GM21786 (cell line): ENCODE results near the gene MYBPC3.

ENCODE experiments used
- ATAC-seq: cut with Tn5 transposase; IDR thresholded peaks from one replicate; pipeline ENCODE4 v1.9.1; 2021; ENCODE audit not compliant: unreplicated experiment

MYBPC3 gene

DNA sequence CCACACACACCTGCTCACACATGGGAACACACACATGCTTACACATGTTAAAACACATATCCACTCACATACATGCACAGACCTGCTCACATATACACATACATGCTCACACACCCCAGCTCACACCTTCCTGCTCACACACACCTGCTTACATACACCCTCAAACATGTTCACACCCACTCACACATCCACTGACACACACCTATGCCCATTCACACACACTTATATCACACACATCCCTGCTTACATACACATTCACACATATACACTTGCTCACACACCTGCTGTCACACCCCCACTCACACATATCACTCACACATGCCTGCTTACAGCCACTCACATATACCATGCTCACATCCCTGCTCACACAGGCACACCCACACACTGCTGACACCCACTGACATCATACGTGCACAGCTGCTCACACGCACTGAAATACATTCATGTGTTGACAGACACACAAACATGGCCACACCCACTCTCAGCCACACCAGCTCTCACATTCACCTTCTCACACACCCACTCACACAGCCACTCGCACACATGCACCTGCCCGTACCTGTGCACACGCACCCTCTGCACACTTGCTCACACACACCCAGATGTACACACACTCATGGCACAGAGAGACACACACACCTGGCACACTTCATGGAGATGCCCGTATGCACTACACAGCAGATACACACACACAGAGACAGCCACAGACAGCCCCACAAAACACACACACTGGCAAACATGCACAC is 5.7 kb upstream of the MYBPC3 start:
- ATAC-seq: no peak

DNA sequence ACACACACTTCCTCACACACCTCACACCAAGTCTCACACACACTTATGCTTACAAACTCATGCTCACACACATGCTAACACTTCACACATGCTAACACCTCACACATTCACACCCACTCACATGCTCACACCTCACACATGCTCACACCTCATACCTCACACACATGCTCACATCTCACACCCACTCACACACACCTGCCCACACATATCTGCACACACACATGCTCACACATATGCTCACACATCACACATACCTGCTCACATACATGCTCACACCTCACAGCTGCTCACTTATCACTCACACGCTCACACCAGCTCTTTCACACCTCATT is 4.5 kb upstream of the MYBPC3 start:
- no peak for ATAC-seq

GRCh38 chr11:47356129-47356997 is 3.9 kb upstream of the MYBPC3 start:
- no peak for ATAC-seq

DNA sequence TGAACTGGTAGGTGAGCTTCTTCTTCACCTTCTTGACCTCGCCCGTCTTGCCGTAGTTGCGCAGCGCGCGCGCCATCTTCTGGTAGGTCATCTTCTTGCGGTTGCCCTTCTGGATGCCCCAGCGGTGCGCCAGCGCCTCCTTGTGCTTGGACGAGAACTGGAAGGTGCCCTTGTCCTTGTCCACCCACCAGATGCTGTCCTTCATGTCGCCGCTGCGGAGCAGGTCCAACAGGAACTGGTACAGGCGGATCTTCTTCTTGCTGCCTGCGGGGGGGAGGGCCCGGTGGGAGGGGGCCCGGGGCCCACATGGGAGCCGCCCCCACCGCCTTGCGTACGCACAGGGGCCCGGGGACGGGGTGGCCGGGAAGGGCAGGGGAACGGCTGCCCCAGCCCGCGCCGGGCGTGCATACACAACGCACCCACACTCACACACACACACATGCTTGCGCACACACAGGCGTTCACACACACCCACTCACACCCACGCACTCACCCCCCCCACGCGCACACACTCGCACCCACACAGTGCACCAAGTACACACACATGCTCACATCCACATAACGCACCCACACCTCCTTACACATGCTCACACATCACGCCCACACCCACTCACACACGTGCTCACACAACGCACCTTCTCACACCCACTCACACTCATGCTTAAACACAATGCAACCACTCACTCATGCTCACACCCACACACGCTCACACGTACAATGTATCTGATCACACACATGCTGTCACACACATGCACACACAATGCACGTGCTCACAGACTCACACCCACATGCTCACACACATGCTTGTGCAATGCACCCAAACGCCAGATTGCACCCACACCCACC is 3.0 kb upstream of the MYBPC3 start:
- no peak for ATAC-seq

DNA sequence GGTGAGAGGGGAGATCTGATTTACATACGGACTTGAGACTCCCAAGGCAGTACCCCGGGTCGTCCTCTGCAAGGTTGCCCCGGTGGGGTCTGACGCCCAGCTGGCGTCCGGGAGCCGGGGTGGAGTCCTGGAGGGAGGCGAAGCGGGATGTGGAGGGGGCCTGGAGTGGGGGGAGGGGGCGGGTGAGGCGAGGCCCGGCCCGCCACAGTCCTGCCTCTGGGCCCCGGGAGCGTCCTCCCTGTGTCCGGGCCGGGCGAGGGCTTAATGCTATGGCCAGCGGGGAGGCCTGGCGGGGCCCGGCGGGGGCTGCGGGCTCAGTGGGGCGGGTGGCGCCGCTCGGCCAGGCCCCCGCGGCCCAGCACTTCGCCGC is 2.4 kb upstream of the MYBPC3 start:
- ATAC-seq: no peak

DNA sequence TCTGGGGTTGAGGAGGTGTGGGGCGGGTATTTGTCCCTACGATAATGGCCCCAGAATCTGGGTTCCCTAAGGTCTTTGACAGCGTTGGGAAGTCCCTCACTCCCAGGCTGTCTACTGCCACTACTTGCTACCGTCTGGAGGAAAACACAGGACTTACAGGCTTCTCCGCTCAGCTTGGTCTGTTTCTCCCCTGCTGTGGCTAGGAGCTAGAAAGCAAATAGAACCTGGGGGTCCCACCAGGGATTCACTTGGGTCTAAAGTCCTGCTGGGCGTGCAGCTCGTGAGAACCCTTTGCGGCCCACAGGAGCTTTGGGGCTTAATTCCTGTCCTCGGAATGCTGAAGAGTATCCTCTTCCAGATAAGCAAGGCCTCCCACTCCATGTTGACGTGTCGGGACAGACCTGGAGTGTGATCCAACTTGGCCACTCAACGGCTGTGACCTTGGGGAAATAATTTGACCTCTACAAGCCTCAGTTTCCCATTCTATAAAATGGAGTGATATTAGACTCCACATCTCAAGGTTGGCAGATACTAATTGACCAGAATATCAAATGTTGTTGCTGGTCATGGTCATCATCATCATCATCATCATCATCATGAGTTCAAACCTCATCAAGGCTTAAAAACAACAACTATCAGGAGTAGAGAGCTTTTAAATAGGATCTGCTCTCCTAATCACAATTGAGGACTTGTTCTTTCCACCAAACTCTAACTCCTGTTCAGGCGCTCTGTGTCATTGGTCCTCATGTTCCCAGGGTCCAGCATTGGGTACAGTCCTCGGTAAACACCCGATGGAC is 1.7 kb upstream of the MYBPC3 start:
- no peak for ATAC-seq

DNA sequence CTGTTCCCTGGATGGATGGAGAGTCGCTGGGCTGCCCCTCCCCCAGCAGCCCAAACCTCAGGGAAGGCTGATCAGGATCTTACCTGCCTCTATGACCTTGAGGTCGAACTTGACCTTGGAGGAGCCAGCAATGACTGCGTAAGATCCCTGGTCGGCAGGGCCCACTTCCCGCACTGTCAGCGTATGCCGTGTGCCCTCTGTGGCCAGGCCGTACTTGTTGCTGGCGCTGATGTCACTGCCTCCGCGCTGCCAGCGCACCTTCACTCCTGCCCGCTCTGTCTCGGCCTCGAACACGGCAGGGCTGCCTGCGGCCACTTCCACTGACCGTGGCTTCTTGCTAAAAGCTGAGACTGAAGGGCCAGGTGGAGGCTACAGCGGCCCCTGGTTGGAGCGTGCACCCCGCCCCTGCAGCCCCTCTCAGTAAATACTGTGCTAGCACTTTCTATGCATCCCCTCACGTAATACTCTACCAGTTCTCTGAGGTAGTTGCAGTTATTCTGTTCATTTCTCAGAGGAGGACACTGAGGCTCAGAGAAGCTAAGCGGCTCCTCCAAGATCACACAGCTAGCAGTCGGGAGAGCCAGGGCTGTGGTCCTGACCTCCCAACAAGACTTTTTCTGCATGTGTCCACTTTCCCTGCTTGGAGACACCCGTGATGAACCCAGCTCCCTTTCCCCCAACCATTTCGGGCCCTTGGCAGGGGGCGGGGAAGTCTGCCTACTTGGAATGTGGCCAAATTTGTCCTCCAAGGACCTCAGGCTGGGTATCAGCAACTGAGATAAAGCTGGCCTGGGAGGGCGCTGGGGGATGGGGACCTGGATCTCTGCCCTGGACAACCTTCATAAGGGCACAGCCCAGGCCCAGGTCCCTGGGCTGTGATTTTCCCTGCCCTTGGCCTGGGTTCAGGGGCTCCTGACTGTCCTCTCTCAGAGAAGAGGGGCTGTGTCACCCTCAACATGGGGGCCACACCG is 1.1 kb downstream of the MYBPC3 start:
- ATAC-seq: no peak

GRCh38 chr11:47350315-47350714 is 2.2 kb downstream of the MYBPC3 start:
- ATAC-seq: no peak

DNA sequence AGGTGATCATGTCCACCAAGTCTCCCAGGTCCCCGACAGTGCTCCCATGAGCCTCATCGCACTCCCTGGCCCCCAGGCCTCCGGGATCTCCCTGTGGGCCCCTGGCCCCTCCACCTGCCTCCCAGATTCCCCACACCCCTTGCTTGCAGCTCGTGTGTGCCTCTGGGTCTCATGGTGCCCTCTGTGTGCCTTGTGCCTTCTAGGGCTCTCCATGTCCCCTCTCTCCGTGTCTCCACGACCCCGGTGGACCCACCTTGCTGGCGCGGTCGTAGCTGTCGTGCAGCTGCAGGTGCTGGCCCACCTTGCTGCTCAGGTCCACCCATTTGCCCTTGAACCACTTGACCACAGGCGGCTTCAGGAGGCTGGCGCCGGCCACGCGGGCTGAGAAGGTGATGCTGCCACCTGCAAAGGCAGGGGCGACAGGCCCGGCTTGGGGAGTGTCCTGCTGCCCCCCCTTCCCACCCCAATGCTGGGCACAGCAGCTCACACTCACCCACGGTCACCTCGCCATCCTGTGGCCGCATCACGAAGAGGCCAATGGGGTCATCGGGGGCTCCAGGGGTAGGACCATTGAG is 2.9 kb downstream of the MYBPC3 start:
- no peak for ATAC-seq

DNA sequence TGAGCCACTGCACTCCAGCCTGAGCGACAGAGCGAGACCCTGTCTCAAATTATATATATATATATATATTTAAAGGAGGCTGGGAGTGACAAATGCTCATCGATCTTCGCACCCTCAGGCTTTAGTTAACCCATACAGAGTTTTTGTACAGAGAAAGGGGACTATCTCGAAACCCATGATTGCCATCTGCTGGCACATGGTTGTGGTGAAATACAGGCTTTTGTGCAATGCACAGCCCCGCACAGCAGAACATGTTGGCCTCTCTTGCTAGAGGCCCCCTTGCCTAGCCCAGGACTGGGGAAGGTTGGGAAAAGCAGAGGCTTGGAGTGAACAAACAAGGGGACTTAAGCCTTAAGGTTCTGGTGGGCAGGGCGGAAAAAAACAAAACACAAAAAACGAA is 3.6 kb downstream of the MYBPC3 start:
- no peak for ATAC-seq

GRCh38 chr11:47348131-47348802 is 4.2 kb downstream of the MYBPC3 start:
- ATAC-seq: no peak

GRCh38 chr11:47347137-47347536 is 5.4 kb downstream of the MYBPC3 start:
- ATAC-seq: no peak

DNA sequence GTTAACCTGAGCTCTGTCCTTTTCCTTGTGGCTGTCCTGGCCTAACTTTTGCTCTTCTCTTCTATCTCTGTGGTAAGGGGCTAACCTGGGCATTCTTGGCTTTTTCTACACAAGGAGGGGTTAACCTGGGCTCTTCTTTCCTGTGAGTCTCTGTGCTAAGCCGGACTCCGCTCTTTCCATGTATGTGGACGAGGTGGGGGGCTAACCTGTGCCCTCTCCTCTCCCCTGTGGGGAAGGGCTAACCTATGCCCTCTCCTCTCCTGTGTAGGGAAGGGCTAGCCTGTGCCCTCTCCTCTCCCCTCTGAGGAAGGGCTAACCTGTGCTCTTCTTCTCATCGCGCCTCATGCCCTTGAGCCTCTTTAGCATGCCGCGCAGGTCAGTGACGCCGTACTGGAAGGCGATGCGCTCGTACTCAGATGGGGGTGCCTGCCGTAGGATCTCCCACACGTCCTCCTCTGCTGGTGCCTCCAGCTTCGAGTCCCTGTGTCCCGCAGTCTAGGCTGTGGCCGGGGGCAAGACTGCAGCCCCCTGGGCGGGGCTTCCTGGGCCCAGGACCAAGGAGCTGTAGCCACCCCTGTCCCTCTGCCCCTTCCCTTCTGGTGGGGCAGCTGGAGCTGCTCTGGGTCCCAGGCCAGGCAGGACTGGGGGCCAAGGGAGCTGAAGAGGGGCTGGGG is 6.5 kb downstream of the MYBPC3 start:
- ATAC-seq: no peak

GRCh38 chr11:47342854-47343253 is 9.6 kb downstream of the MYBPC3 start:
- no peak for ATAC-seq

DNA sequence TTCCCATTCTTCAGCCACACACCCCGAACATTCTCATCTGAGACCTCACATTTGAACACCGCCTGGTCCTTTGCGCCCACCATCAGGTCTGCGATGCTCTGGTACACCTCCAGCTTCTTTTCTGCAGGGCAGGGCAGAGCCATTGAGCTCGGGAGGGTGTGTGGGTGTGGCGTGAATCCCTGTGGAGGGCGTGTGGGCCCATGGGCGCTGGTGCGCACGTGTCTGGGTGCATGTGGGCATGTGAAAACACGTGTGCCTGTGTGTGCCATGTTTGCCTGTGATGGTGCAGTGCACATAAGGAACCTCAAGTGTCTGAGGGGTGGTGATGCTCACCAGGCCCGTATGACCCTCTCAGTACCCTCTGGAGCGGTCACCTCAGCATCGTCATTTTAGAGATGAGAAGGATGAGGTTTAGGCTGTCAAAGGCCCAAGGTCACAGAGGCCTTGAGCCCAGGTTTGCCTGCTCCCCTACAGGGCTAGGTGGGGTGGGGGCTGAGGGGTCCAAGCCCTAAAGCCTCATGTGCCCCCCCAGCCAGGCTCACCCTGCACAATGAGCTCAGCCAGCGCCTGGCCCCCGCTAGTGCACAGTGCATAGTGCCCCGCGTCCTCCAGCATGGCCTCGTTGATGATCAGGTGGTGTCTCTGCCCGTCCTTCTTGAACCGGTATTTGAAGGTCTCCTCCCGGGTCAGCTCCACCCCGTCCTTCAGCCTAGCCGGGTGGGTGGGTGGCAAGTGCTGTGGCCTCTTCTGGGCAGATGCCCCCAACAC is 10.3 kb downstream of the MYBPC3 start:
- no peak for ATAC-seq

DNA sequence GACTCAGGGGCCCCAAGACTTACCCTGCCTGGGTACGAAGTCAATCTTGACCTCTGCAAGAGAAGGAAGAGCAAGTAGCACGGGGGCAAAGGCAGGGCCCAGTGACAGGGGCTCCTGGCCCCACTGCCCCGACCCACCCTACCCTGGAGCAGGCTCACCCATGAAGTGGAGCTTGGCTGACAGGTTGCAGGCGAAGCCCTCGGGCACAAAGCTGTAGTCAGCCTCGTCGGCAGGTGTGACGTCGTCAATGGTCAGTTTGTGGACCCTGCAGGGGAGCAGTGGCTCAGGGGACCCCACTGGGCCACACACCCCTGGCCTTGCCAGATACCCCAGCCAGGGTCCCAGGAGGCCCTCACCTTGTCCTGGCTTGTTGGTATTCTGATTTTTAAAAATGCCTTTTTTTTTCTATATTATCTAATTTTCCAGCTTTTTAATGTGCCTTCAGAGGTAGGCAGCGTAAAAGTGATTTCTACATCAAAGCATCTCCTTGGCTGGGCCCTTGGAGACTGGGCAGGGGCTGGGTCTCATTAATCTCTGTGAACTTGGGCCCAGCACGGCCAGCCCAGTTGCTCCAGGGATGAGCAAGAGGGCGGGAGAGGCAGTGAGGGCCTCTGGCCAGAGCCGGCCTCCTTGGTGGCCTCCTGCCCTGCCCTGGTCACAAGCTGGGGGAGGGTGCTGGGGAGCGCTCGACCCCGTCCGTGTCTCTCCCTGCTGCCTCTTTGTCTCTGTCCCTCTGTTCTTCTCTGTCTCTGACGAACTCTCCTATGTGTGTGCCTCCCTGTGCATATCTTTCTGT is 11.3 kb downstream of the MYBPC3 start:
- no peak for ATAC-seq

- no peak for ATAC-seq
These were observed 12.5 kb downstream of the MYBPC3 start for GRCh38 chr11:47340010-47340409.
